Stimulated activated naive CD4-positive, alpha-beta T cell (primary cell): ENCODE data around the gene PAX5.
"Not testable (repeated sequence)": the region's sequence is repeated elsewhere in the genome, so short reads cannot be mapped to it uniquely, and the experiment has no call there.

Experiments used
- DNase-seq, 6 experiments: peaks; one replicate each; lab custom pipeline; 2025; lab: John Stamatoyannopoulos, UW

PAX5 gene

DNA sequence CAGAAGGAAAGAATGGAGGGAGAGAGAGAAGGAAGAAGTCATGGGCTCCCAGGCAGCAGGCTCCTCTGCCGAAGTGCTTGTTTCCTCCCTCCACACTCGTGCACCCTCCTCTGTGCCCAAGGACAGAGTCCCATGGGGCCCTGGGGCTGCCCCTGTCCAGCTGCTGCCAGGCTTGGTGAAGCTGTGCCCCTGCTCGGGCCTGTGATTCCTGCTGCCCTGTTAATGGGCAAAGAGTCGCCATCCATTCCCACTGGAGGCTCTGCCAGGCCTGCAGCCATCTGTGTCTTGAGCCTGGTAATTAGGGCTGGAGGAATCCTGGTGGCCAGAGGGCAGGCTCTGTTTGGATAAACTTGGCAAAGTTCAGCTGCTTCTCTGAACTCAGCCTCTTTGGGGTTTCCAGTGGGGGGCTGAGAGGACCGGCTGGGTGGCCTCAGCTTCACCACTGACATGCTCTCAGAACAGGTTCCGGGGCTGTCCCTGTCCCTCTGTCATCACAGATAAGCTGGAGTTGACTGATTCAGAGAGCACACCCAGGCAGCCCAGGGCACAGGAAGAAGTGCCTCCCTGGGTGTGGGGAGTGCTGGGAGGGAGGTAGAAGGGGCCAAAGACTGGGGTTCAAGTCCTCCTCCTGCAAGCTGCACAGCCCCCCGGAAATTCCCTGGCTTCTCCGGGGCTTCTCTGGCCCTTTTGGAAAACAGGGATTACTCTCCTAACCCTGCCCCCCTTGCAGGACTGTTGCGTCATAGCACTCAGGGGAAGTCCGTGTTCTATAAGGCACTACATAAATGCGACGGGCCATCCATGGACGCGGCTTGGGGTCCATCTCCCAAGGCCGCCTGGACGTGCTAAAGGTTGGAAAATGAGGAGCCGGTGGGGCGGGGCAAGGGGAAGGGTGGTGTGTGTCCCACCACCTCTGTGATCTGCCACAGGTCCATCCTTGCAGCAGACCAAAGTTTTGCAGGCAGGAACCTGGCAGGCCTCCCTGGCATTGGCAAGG, 154.8 kb downstream of the PAX5 start:
- DNase-seq, result no peak

DNA sequence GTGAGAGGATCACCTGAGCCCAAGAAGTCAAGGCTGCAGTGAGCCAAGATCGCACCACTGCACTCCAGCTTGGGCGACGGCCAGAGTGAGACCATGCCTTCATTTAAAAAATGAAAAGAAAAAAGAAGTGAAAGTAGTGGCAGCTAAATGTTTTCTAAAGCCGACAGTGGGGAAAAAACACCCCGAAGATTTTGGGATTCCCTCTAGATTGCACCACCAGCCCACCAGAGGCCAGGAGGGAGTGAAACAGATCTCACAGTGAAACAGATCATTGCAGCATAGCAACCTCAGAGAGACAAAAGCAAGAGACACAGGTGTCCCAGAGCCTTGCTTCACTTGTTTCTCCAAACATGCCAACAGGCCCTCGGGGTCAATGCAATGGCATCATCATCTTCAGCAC, 156.8 kb downstream of the PAX5 start:
- no peak for DNase-seq

DNA sequence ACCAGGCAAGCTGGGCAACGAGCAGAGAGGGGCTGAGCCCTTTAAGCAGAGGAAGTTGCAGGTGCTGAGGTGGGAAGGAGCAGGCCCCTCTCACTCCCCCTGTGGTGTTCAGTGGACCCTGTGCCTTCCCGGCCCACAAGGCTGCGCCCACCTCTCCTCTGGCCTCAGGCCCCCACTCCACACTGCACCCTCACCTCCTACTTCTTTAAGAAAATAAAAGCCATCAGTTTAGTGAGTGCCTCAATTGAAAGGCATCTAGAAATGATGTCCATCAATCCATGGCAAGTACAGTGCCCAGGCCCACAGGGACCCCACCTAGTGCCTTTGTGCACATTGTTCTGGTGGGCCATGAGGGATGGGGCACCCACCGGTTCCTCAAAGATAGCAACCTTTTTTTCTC, 158.0 kb downstream of the PAX5 start:
- DNase-seq, result no peak

DNA sequence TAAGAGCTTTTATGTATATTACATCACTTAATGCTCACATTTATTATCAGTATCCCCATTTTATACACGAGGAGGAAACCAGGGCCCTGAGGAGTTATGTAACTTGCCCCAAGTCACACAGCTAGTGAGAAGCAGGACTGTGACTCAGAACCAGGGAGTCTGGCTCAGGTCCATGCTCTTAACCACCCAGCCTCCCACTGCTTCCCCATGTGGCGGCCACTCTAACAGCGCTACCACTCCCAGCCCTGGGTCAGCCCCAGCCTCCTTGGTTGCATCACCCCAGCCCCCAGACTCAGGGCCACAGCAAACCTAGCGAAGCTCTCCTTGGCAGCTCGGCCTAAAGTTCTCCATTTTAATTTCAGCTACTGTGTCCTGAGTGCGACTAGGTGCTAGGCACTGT, 159.1 kb downstream of the PAX5 start:
- no peak for DNase-seq

DNA sequence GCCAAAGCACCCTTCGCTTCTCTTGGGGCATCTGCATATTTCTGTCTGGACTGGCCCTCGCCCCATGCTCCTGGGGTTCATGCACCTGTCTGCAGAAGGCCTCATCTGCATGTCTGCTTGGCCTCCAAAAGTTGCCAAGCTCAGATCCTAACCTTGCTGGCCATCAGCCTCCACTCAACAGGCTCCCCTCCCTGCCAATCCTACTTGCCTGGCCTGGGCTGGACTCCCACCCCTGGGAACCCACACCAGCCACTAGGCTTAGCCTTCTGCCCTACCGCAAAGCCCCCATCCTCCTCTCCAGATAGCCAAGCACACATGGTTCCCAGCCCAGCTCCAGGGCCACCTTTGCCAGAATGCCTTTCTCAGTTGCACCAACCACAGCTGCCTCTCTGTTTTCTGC, 159.8 kb downstream of the PAX5 start:
- DNase-seq, result no peak

DNA sequence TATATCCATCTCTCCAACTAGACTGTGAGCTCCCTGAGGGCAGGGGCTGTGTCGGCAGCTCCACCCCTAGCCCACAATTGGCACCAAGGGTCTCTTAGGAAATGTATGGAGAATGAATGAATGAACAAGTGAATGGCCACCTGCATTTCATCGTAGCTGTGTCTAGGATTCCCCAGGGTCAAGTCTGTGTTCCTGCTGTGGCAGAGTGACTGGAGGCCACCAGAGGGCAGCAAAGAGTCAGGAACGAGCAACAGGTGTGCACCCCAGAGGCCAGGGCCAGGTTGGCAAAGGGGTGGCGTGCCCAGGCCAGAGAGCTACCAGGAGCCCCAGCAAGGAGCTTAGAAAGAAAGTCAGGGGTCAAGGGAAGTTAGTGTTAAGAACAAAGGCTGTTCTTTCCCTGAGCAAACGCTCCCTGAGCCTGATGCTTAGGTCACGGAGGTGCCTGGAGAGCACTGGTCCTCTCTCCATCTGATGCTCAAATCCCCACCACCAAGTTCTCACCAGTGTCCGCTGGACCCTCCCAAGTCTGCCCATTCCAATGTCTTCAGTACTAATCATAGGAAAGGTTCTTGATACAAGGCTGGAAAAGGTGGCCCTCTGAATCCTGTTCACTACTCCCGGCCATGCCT, 160.7 kb downstream of the PAX5 start:
- DNase-seq, result peak; percentile 28 to 72 (median 52)

DNA sequence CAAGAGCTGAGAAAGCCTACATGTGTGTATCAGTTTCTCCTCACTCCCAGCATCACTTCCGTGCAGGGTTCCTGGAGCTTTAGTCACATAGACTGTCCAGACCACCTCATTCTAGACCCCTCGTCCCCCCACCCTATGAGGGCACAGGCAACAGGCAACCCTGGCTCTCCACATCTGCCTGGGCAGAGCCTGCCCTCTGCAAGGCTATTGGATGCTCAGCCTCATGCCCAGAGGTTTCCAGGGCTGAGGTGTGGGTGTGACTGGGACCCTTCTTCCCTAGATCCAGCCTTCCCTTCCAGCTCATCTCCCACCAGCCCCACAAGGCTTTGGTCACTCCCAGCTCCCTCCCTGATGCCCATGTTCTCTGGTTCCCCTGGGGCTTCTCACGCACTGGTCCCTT, 161.4 kb downstream of the PAX5 start:
- DNase-seq, result no peak

DNA sequence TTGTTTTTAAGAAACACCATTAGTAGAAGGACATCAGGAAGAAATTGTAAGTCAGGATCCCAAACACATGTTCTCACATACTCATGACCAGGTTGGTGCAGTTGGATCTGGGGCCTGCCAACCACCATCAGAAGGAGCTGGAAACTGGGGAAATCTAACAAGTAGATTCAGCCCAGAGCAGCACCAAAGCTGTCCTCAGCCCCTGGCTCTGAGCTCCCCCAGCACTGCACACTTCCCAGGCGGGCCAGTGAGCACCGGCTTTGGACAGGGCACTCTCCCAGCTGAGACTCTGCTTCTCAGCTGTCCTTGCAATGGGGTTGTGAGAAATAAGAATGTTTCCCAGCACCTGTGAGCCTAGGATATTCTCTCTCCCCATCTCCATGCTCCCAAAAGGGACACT, 162.5 kb downstream of the PAX5 start:
- DNase-seq, result no peak

DNA sequence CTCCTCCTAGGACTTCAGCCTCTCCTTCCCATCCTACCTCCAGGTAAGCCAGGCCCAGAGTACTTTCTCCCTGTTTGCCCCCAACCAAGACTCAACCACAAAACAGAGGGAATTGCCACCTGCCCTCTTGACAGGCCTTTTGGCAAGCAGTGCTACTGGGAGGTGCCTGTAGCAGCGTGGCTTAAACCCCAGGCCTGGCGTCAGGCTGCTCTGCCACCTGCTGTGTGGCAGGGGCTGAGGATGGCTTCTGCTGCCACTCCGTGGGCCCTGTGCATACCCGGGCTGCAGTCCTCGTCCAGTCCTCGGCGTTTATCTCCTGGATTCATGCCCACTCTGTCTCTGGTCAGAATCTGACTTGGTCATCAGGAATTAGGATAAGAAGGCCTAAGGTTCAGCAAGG, 163.1 kb downstream of the PAX5 start:
- DNase-seq, result no peak

DNA sequence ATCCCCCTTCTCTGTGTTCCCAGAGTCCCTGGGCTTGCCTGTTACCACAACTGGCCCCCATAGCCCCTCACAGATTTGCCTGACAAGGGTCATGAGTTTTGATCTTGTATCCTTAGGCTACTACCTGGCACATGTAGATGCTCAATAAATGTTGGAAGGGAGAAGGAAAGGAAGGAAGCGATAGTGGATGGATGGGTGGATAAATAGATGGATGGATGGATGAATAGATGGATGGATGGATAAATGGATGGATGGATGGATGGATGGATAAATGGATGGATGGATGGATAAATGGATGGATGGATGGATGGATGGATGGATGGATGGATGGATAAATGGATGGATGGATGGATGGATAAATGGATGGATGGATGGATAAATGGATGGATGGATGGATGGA, 164.5 kb downstream of the PAX5 start:
- DNase-seq, result not testable (repeated sequence)

DNA sequence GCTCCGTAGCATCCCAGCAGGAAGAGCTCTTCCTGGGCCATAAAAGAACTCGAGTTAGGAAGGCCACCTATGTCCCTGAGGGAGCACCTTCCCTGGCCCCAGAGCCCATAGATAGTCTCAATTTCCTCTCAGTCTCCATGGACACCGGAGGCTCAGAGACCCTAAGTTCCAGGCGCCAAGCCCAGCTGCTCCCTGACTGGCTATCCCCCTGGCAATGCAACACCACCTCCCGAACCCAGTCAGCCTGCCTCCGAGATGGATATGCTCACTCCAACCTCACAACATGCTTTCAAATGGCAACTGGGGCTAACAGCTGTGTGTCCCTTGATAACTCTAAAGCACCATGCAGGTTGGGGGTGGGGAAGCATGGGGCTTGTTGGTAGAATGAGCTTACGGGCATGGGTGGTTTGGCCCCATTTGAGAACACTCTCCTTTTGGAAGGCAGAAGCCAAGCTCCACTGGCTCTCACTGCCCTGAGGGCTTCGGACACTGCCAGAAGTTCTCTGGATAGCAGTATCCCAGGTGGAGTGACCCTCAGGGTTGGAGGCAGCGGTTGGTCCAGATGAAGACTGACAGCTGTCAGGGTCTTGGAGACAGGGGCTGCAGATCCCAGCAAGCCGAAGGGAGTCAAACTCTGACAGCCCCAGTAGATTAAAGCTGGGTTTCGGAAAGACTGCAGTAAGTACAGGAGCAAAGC, 165.3 kb downstream of the PAX5 start:
- DNase-seq, result no peak

DNA sequence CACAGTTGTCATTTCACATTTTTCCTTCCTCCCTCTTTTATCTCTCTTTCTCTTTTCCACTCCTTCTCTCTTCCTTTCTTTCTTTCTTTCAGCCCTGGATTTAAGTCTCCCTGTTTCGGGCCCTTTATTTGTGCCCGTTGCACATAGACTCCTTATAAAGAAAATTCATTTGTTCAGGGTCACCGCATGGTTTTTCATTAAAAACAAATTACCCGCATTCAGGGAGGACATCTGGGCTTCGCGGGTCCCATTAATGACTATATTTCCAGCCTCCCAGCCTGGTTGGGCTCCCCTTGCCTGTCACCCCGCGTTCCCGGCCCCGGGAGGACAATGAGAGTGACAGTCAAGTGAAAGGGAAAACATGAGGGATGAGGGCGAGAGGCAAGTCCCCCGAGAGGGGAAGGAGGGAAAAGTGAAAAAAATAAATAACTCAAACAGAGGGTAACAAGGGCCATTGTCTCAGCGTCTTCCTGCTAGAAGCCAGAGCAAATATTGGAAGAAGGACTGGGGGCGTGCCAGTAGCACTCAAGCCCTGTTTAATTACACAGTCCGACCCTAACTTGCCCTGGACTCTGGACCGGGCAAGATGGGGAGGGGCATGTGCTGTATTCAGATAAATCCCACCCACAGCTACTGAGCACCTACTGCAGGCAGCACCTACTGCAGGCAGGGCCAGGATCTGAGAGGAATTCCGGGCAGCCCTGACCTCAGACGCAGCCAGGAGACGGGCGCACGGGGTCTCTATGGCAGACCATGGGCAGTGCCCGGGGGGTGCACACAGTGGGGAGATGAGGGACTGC, 166.2 kb downstream of the PAX5 start:
- no peak for DNase-seq

DNA sequence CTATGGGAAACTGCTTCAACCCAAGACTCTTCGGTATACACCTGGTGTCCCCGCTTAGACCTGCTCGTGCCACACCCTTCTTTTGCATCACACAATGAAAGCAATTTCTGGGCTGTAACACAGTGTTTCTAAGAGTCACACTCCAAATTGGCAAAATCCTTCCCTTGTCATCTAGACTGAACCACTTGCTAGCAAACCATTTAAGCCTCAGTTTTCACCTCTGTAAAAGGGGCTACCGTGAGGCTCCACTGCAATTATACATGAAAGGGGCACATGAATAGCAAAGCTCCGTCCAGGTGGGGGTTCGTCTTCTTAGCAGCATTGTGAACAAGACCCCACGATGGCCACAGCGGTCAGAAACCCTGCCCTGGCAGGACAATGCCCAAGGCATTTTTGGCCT, 166.8 kb downstream of the PAX5 start:
- no peak for DNase-seq

DNA sequence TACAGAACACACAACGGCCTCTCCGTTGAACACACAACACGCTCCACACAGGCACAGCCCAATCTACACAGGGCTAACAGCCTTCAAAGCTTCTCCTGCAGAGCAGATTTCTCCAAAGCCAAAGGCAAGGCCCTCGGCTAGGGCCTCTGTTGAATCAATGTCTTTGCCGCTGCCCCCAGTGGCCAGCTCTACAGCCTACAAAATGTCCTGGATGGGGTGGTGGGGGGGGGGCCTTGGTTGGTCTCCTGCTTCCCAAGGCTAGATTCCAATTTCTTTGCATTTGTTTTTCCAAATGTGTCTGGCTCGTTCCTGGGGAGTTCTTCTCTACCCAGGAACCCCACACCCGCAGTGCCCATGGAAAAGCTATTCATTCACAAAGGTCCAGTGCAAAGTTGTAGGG, 167.2 kb downstream of the PAX5 start:
- no peak for DNase-seq

DNA sequence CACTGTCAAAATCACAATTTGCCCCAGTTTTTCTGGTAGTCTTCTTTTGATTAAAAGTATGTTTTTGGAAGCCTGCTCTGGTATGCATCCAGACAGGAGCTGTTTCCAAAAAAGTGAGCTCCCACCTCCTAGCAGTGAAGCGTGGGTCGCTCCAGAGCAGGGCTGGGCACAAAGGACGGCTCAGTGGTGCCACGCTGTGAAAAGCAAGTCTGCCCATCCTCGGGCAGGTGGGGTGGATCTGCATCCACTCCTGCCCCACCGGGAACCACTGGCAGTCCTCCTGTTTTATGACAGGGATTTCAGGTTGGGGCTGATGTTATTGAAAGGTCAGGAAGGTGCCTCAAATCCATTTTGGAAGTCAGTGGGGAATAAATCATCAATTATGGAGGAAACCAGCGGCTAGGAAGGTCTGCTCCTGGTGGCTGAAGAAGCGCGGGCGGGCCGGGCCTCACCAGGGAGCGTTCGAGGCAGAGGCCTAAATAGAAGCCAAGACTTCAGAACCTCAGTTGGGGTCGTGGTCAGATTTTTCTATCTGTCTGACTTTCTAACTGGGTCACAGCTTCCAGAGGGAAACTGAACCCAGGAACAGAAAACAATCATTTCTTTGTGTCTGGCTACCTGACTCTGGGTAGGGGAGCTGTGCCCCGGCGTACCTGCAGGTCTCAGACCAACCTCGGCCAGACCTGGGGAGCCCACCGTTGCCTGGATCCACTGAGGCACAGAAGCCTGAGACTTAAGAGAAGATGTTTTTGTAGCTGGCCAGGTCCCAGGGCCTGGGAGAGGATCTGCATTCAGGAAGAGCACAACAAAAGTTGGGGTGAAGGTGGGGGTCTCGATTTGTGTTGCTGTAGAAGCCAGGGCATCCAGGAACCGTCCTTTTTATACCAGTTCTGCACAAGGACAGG, 168.1 kb downstream of the PAX5 start:
- no peak for DNase-seq

DNA sequence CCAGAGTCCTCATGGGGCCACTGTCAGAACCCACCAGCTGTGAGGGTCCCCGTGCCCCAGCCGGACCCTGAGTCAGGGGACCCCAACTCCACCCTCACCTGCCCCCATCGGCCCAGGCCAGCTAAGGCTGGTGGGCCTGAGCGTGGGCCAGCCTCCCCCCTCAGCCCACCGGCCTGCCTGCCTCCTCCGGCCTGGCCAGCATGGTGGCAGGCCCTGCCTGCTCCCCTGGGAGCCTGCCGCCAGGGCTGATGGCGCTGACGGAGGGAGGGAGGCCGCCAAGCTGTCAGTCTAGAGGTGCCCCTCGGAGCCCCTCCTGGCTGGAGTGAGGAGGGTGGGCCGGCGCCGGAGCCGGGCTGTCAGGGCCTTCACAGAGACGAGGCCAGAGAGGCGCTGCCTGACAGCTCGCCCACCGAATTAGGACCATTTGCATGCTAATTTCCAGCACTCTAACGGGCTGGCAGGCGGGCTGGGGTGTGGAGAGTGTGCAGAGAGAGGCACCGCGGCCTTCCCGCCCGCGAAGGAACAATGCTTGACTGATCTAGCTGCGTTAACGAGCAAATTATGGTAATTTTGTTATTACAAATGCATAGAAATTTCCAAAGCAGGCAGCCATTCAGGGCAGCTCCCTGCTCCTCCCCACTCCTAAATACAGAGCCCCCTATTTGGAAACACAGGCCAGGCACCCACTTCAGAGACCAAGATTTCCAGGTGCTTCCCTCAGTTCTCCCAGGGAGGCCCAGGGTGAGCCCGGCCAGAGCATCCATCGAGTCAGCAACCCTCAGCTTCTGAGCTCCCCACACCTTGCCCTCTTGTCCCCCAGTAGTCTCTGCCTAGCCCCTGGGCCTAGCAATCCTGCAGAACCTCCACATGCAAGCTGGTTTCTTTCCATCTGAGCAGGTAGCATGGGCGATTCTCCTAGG, 169.3 kb downstream of the PAX5 start:
- no peak for DNase-seq

DNA sequence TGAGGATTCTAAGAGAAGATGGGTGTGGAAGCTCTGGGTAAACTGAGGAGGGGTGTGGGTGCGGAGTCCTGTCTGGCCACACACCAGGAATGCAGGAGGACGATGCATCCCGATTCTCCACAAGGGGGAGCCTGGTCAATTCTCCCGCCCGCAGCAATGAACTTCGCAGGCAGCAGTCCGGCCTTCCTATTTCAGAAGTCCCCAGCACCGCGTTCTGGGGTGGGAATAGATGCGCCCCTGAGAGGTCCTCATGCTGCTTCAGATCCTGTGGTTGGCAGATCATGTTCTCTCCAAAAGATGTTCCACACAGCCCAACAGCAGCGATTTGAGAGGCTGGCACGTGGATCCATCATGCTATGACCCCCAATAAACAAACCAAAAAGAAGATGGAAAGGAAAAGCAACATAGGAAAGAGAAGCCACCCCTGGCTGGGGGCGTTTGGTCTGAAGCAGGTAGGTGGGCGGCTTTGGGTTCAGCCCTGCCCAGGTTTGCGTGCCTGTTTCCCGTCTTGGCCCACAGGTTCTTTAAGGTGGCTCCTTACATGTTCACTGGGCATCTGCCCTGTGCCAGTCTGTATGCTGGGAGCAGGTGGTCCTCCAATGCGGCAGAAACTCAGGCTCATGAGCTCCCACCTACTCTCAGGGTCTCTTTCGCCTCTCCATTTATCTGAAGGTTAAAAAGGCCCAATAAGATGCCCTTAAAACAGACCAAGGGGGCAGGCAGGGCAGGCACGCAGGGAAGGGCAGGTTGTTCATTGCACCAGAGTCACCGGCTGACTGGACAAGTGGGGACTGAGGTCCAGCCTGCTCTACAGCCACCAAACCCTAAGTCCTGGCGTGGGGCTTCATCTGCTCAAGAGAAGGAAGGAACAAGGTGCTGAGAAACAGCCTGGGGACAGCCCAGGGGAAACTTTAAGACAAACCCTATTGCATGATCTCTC, 171.6 kb downstream of the PAX5 start:
- DNase-seq, result no peak

DNA sequence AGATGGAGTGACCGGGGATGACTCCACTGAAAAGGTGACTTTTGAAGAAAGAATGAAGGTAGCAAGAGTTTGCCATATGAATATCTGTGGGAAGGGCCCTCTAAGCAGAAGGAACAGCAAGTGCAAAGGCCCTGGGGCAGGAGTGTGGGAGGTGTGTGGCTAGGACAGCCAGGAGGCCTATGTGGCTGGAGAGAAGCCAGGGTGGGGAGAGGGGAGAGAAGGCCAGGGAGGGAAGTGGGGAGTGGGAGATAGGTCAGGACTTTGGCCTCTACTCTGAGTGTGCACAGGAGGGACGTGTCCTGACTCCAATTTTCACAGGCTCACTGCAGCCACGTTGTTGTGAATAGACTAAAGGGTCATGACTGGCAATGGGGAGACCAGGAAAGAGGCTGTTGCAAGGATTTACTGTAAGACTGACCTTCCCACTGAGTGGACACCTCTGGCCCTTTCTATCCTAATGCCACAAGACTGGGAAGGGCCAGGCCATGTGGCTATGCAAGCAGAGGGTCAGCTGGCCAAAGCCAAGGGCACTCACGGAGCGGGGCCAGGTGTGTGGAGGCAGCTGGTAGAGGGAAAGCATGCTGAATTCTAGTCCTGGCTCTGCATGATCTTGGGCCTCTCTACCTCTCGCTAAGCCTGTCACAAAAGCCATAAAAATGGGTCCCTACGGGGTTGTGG, 172.4 kb downstream of the PAX5 start:
- DNase-seq, result no peak
